Endothelial cell of umbilical vein (primary cell): ENCODE results near the gene ZPLD1. TPM values are rescaled to one million over a fixed set of nuclear protein-coding genes. Genes with fewer than 3 reads are reported as not detected.

Experiments used
- BruUV-seq: library from RNA; stranded (reverse); fragments of 400-500 nt; replicated peaks from 2 replicates; lab custom pipeline; 2021; lab: Mats Ljungman, UMichigan
- CTCF ChIA-PET: fragments of 300-600, 350-600 bp; sonication (Branson Sonifier 250); formaldehyde crosslinking; loops from one replicate; lab custom pipeline; 2021; ENCODE audit warnings: antibody characterized with exemption, inconsistent platforms; lab: Charles Lee
- POLR2A ChIA-PET: fragments of 300-600, 350-600 bp; sonication (Branson Sonifier 250); formaldehyde crosslinking; loops from one replicate; lab custom pipeline; 2021; ENCODE audit warnings: antibody characterized with exemption, inconsistent platforms; lab: Charles Lee
- DNase-seq: peaks from one replicate; pipeline ENCODE4 v3.0.0-alpha.2; 2011; ENCODE audit warnings: low read depth, low spot score
- FAIRE-seq: peaks from 2 replicates; lab custom pipeline; 2011; peaks lifted over from hg19 to GRCh38; lab: Jason Lieb, UNC
- H2AFZ ChIP-seq: 2 replicates; pipeline ENCODE4 v1.6.0; 2012; ENCODE audit warnings: low read depth, low read length, control low read depth, inconsistent platforms
- H3K27ac ChIP-seq: 2 replicates; pipeline ENCODE4 v1.5.1; 2011; ENCODE audit warnings: low read depth, mild to moderate bottlenecking, control low read depth, low read length, moderate library complexity; ENCODE audit not compliant: insufficient read depth
- H3K27me3 ChIP-seq, 2 experiments: 2 replicates each; pipeline versions ENCODE4 v1.6.0 to v1.6.1; 2011; ENCODE audit warnings: low read length in 2 of 2, mixed read lengths in 1 of 2; ENCODE audit not compliant: control insufficient read depth in 2 of 2, insufficient read depth in 2 of 2
- H3K36me3 ChIP-seq, 2 experiments: 2 replicates in 1 of 2; 3 replicates in 1 of 2; pipeline ENCODE4 v1.5.1; 2011; ENCODE audit warnings: low read length in 2 of 2, mild to moderate bottlenecking in 1 of 2, moderate library complexity in 1 of 2; ENCODE audit not compliant: control insufficient read depth in 2 of 2, insufficient read depth in 2 of 2; ENCODE audit errors: extremely low read depth in 1 of 2
- H3K4me1 ChIP-seq: 3 replicates; pipeline ENCODE4 v1.5.1; 2011; ENCODE audit warnings: mild to moderate bottlenecking, low read length; ENCODE audit not compliant: control insufficient read depth, insufficient read depth; ENCODE audit errors: extremely low read depth
- H3K4me2 ChIP-seq: 2 replicates; pipeline ENCODE4 v1.6.1; 2011; ENCODE audit warnings: low read length, control low read depth, mixed read lengths; ENCODE audit not compliant: insufficient read depth
- H3K4me3 ChIP-seq, 3 experiments: fragments of 200-600 bp in 1 of 3; sonication (generic), shearing (Covaris generic) in 1 of 3; replicated peaks in 1 of 3; 2 replicates each; pipeline ENCODE4 v1.5.1; 2011 to 2016; ENCODE audit warnings: control low read depth in 3 of 3, low read length in 3 of 3, mild to moderate bottlenecking in 2 of 3, inconsistent platforms in 1 of 3, low read depth in 1 of 3, moderate library complexity in 1 of 3; ENCODE audit not compliant: insufficient read depth in 1 of 3
- H3K79me2 ChIP-seq: 2 replicates; pipeline ENCODE4 v1.6.0; 2012; ENCODE audit warnings: low read length, inconsistent platforms; ENCODE audit not compliant: control insufficient read depth, insufficient read depth
- H3K9ac ChIP-seq: replicated peaks from 2 replicates; pipeline ENCODE3; 2011; ENCODE audit warnings: low read length, control low read depth; ENCODE audit not compliant: insufficient read depth; ENCODE audit errors: extremely low read depth
- H3K9me1 ChIP-seq: replicated peaks from 3 replicates; pipeline ENCODE4 v1.6.0; 2011; ENCODE audit warnings: mild to moderate bottlenecking, low read length; ENCODE audit not compliant: control insufficient read depth, insufficient read depth; ENCODE audit errors: extremely low read depth
- H3K9me3 ChIP-seq: replicated peaks from 2 replicates; pipeline ENCODE4 v1.5.1; 2012; ENCODE audit warnings: low read length, inconsistent platforms; ENCODE audit not compliant: control insufficient read depth, insufficient read depth
- H4K20me1 ChIP-seq: replicated peaks from 2 replicates; pipeline ENCODE3; 2011; ENCODE audit warnings: mild to moderate bottlenecking, low read length; ENCODE audit not compliant: control insufficient read depth, insufficient read depth; ENCODE audit errors: extremely low read depth
- CTCF ChIP-seq, 2 donors: IDR thresholded peaks; 1 replicate in 1 of 2; 2 replicates in 1 of 2; pipeline ENCODE4 v1.5.1; 2011; ENCODE audit warnings: low read length in 2 of 2, mild to moderate bottlenecking in 2 of 2, moderate library complexity in 2 of 2, control low read depth in 1 of 2, inconsistent platforms in 1 of 2, low read depth in 1 of 2; ENCODE audit not compliant: insufficient read depth in 1 of 2; ENCODE audit errors: extremely low read depth in 1 of 2
- EZH2 ChIP-seq: IDR thresholded peaks from 2 replicates; pipeline ENCODE4 v1.6.1; 2012; ENCODE audit warnings: borderline replicate concordance, low read depth, mild to moderate bottlenecking, moderate library complexity, low read length, inconsistent platforms; ENCODE audit not compliant: severe bottlenecking
- FOS ChIP-seq: IDR thresholded peaks from 2 replicates; pipeline ENCODE4 v1.6.1; 2011; ENCODE audit warnings: mild to moderate bottlenecking, low read length, moderate library complexity, borderline replicate concordance; ENCODE audit not compliant: insufficient read depth
- JUN ChIP-seq: IDR thresholded peaks from 2 replicates; pipeline ENCODE4 v1.6.1; 2011; ENCODE audit warnings: borderline replicate concordance, low read depth; ENCODE audit not compliant: insufficient read length, insufficient read depth
- MAX ChIP-seq: IDR thresholded peaks from 2 replicates; pipeline ENCODE4 v1.6.1; 2011; ENCODE audit not compliant: insufficient read depth, insufficient read length
- MYC ChIP-seq: IDR thresholded peaks from one replicate; pipeline ENCODE4 v1.6.1; 2011; ENCODE audit warnings: mild to moderate bottlenecking, low read depth, low read length
- POLR2A ChIP-seq: IDR thresholded peaks from 2 replicates; pipeline ENCODE4 v1.6.1; 2012; ENCODE audit warnings: low read depth, mild to moderate bottlenecking, control low read depth, low read length
- POLR2AphosphoS5 ChIP-seq: IDR thresholded peaks from 2 replicates; pipeline ENCODE4 v1.6.1; 2012; ENCODE audit warnings: low read depth, mild to moderate bottlenecking, control low read depth, low read length, moderate library complexity; ENCODE audit not compliant: insufficient read depth
- dilution Hi-C: fragments of 300-500 bp; cut with MboI; formaldehyde crosslinking; loops from one replicate; pipeline ENCODE4 v1.15.0; 2019; ENCODE audit warnings: low sequenced_read_pairs; ENCODE audit not compliant: extremely low pct_ligation_motif_present
- intact Hi-C: fragments of 100-400 bp; cut with micrococcal nuclease; formaldehyde crosslinking; loops from one replicate; pipeline ENCODE4 v1.10.0; 2022
- polyA plus RNA-seq, 4 experiments: library from polyadenylated mRNA; depleted of rRNA in 3 of 4; stranded (reverse) in 3 of 4; unstranded in 1 of 4; fragments of >200 nt; gene quantifications; 2 replicates each; pipeline versions ENCODE4 v1.2.1 to v1.2.3, GENCODE V29; 2011 to 2012; ENCODE audit warnings: missing spikeins in 1 of 4
- total RNA-seq: library from RNA; stranded (reverse); gene quantifications from 2 replicates; pipeline ENCODE4 v1.2.3, GENCODE V29; 2021

ZPLD1 gene
- total and polyA plus RNA-seq, 2 donors (not counting 3 experiments of a cell fraction or from before 2014, with no cell fraction given), result not detected

DNA sequence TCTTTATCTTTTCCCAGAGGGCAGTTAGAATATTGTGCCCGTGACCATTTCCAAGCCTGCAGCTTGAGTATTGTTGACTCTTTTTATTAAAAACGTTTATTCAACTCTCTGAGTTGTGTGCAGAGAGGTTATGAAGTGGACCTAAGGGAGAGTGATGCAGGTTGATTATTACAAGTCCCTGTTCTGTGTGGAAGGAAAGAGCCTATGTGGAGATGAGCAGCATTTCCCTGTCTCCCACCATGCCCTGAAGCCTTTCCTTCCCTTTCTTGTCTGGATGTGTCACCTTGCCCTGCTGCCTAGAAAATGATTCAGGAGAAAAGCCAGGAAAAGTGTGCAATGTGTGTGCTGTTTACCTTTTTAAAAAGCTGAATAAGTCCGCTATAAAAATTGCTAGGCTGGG lies 19.4 kb downstream of the ZPLD1 start:
- H3K79me2 ChIP-seq, result no peaks in the 10 kb centered on the region
- H3K36me3 ChIP-seq, result no peaks in the 10 kb centered on the region
- intact Hi-C loops (no loop called here), dilution Hi-C loops (no loop called here)
- no peak overlapping the region for H3K4me2 ChIP-seq
- H4K20me1 ChIP-seq, result no peaks in the 10 kb centered on the region
- H3K9me3 ChIP-seq, result no peaks in the 10 kb centered on the region
- no peak overlapping the region for H3K9ac ChIP-seq
- H3K4me1 ChIP-seq, result no peaks in the 10 kb centered on the region
- no peaks in the 10 kb centered on the region for H3K27me3 ChIP-seq
- H3K9me1 ChIP-seq, result no peaks in the 10 kb centered on the region
- DNase-seq, result no peak
- no peak overlapping the region for H2AFZ ChIP-seq
- no peak overlapping the region for H3K27ac ChIP-seq
- CTCF ChIA-PET, result no interaction called here
- no peak for FAIRE-seq
- no TSS peak for BruUV-seq
- H3K4me3 ChIP-seq, result no peak overlapping the region
- TF ChIP-seq POLR2AphosphoS5 (no peak), MAX (no peak), EZH2 (no peak), FOS (no peak), CTCF (IDR thresholded peaks at IDR 0.05; ENCODE audit: extremely low read depth in 1 of 2, insufficient read depth in 1 of 2, low read depth in 1 of 2, low read length in 2 of 2) (no peak), JUN (no peak), POLR2A (no peak), MYC (no peak)
- POLR2A ChIA-PET, result no interaction called here
